GOT3 (cell line): ENCODE results near the gene RIMBP3C.
A peak's percentile ranks its signal among the peaks of the same experiment; 100 is the strongest.
"Not testable (repeated sequence)": the region's sequence is repeated elsewhere in the genome, so short reads cannot be mapped to it uniquely, and the experiment has no call there.

Source experiments
- DNase-seq: peaks from one replicate; lab custom pipeline; 2025; ENCODE audit warnings: mixed read lengths; lab: John Stamatoyannopoulos, UW

Gene RIMBP3C

GRCh38 chr22:21573293-21573734 is 22.1 kb upstream of the RIMBP3C start:
- no peak for DNase-seq

- DNase-seq, result no peak
Measured at GRCh38 chr22:21571679-21572078, 20.4 kb upstream of the RIMBP3C start.

GRCh38 chr22:21570398-21570797 is 19.1 kb upstream of the RIMBP3C start:
- no peak for DNase-seq

- DNase-seq, result no peak
Measured at GRCh38 chr22:21569459-21570170, 18.4 kb upstream of the RIMBP3C start.

- DNase-seq, result not testable (repeated sequence)
Measured at GRCh38 chr22:21569076-21569427, 17.8 kb upstream of the RIMBP3C start.

GRCh38 chr22:21568347-21569075 is 17.2 kb upstream of the RIMBP3C start:
- no peak for DNase-seq

GRCh38 chr22:21567456-21568346 is 16.4 kb upstream of the RIMBP3C start, which contains the start of gene UBE2L3:
Gene UBE2L3, plus strand, starts transcription at chr22:21567714. Its CDS starts 31 bp downstream, at chr22:21567745.
- DNase-seq, result peak; percentile 61

- DNase-seq, result no peak
Measured at GRCh38 chr22:21564411-21564810, 13.2 kb upstream of the RIMBP3C start.

- no peak for DNase-seq
Measured at GRCh38 chr22:21563912-21564311, 12.7 kb upstream of the RIMBP3C start.

GRCh38 chr22:21560657-21561056 is 9.4 kb upstream of the RIMBP3C start:
- not testable (repeated sequence) for DNase-seq

- DNase-seq, result not testable (repeated sequence)
Measured at GRCh38 chr22:21559345-21560125, 8.3 kb upstream of the RIMBP3C start.

- not testable (repeated sequence) for DNase-seq
Measured at GRCh38 chr22:21550678-21551047, 598 bp downstream of the RIMBP3C start.

- not testable (repeated sequence) for DNase-seq
Measured at GRCh38 chr22:21550008-21550677, 1.1 kb downstream of the RIMBP3C start.

- not testable (repeated sequence) for DNase-seq
Measured at GRCh38 chr22:21549558-21549957, 1.7 kb downstream of the RIMBP3C start.

- not testable (repeated sequence) for DNase-seq
Measured at GRCh38 chr22:21544432-21545322, 6.6 kb downstream of the RIMBP3C start.

GRCh38 chr22:21539862-21540261 is 11.4 kb downstream of the RIMBP3C start:
- DNase-seq, result not testable (repeated sequence)

GRCh38 chr22:21532863-21533648 is 18.2 kb downstream of the RIMBP3C start:
- DNase-seq, result not testable (repeated sequence)

- DNase-seq, result not testable (repeated sequence)
Measured at GRCh38 chr22:21531525-21531924, 19.7 kb downstream of the RIMBP3C start.
